Stimulated activated CD8-positive, alpha-beta memory T cell treated with anti-CD3 and anti-CD28 coated beads, Interleukin-7, amount 100 ng/mL, for 24 hours (primary cell): ENCODE data around the gene PDLIM7.

ENCODE experiments used
- DNase-seq: peaks from one replicate; pipeline ENCODE4 v3.0.0-alpha.2; 2020; ENCODE audit warnings: low read depth

PDLIM7 gene

GRCh38 chr5:177455661-177456590, 41.5 kb downstream of the PDLIM7 start:
- DNase-seq, result peak; percentile 97

GRCh38 chr5:177455036-177455660, 42.3 kb downstream of the PDLIM7 start:
- DNase-seq, result peak; percentile 79

GRCh38 chr5:177454397-177455035, 42.9 kb downstream of the PDLIM7 start:
- DNase-seq, result peak; percentile 91

- no peak for DNase-seq
Observed at GRCh38 chr5:177453852-177454396, 43.5 kb downstream of the PDLIM7 start.

GRCh38 chr5:177452688-177453638, 44.4 kb downstream of the PDLIM7 start:
- no peak for DNase-seq

GRCh38 chr5:177450667-177451424, 46.6 kb downstream of the PDLIM7 start:
- DNase-seq, result no peak

- no peak for DNase-seq
Observed at GRCh38 chr5:177449140-177450061, 48.0 kb downstream of the PDLIM7 start.

GRCh38 chr5:177448244-177448950, 49.0 kb downstream of the PDLIM7 start:
- no peak for DNase-seq

GRCh38 chr5:177447611-177448243, 49.7 kb downstream of the PDLIM7 start:
- DNase-seq, result no peak

- peak; percentile 44 for DNase-seq
Observed at GRCh38 chr5:177447066-177447610, 50.3 kb downstream of the PDLIM7 start.

GRCh38 chr5:177446200-177447065, 51.0 kb downstream of the PDLIM7 start, which contains the start of gene PRR7:
TSS of gene PRR7 (plus strand) at chr5:177446814. CDS start at chr5:177455068, 8,254 bp downstream.
- peak; percentile 48 for DNase-seq

GRCh38 chr5:177445917-177446199, 51.5 kb downstream of the PDLIM7 start:
- no peak for DNase-seq

- no peak for DNase-seq
Observed at GRCh38 chr5:177445052-177445916, 52.1 kb downstream of the PDLIM7 start.

GRCh38 chr5:177444106-177445051, 53.0 kb downstream of the PDLIM7 start:
- DNase-seq, result no peak
